Measurements from ENCODE around the gene SARS1.

GRCh38 chr1:109185990-109186732 lies 27.6 kb upstream of the SARS1 start:
- TF ChIP-seq EZH2 (IDR thresholded peaks at IDR 0.05) = no peak
- no peak for TF ChIP-seq FOXP2 (optimal IDR thresholded peaks at IDR 0.05; ENCODE audit: control extremely low read depth, extremely low read length, insufficient read depth)
- no peak for TF ChIP-seq POLR2AphosphoS5 (IDR thresholded peaks at IDR 0.05; ENCODE audit: borderline replicate concordance, low read depth, low read length)
